H9 (cell line): Measurements from ENCODE around the gene SS18L1. TPM values are rescaled to one million over a fixed set of nuclear protein-coding genes. Genes with fewer than 3 reads are reported as not detected.

Source experiments
- DNase-seq: peaks from one replicate; pipeline ENCODE4 v3.0.0-alpha.2; 2017
- H2AFZ ChIP-seq: one replicate; pipeline ENCODE4 v1.6.1; 2013; ENCODE audit warnings: mild to moderate bottlenecking, low read length, control low read depth, moderate library complexity
- H2AK5ac ChIP-seq: 2 replicates; pipeline ENCODE4 v1.6.1; 2013; ENCODE audit warnings: low read length, control low read depth, mixed read lengths; ENCODE audit not compliant: insufficient read length
- H2BK120ac ChIP-seq: one replicate; pipeline ENCODE4 v1.6.1; 2013; ENCODE audit warnings: low read depth, mild to moderate bottlenecking, low read length, control low read depth, inconsistent platforms; ENCODE audit not compliant: poor library complexity, severe bottlenecking
- H2BK12ac ChIP-seq: 2 replicates; pipeline ENCODE4 v1.6.1; 2013; ENCODE audit warnings: low read length, control low read depth, mixed read lengths, low read depth; ENCODE audit not compliant: insufficient read length
- H2BK15ac ChIP-seq: 2 replicates; pipeline ENCODE4 v1.6.1; 2013; ENCODE audit warnings: low read depth, low read length, control low read depth
- H2BK20ac ChIP-seq: one replicate; pipeline ENCODE4 v1.6.1; 2013; ENCODE audit warnings: low read depth, mild to moderate bottlenecking, low read length, control low read depth, inconsistent platforms; ENCODE audit not compliant: poor library complexity, severe bottlenecking
- H2BK5ac ChIP-seq: 2 replicates; pipeline ENCODE4 v1.6.1; 2013; ENCODE audit warnings: low read length, control low read depth, mixed read lengths; ENCODE audit not compliant: insufficient read length
- H3K14ac ChIP-seq: 2 replicates; pipeline ENCODE4 v1.6.1; 2013; ENCODE audit warnings: low read length, control low read depth; ENCODE audit not compliant: insufficient read depth
- H3K18ac ChIP-seq: 2 replicates; pipeline ENCODE4 v1.6.1; 2013; ENCODE audit warnings: low read depth, mild to moderate bottlenecking, mixed read lengths, low read length, control low read depth; ENCODE audit not compliant: insufficient read length
- H3K23ac ChIP-seq: 2 replicates; pipeline ENCODE4 v1.6.1; 2013; ENCODE audit warnings: low read length, control low read depth, mixed read lengths, low read depth; ENCODE audit not compliant: insufficient read length
- H3K23me2 ChIP-seq: 2 replicates; pipeline ENCODE4 v1.6.1; 2013; ENCODE audit warnings: low read depth, mild to moderate bottlenecking, mixed read lengths, low read length, control low read depth; ENCODE audit not compliant: insufficient read length, poor library complexity, severe bottlenecking
- H3K27ac ChIP-seq: 2 replicates; pipeline ENCODE4 v1.5.1; 2013; ENCODE audit warnings: low read length, control low read depth, mixed read lengths, low read depth; ENCODE audit not compliant: insufficient read length
- H3K27me3 ChIP-seq: 2 replicates; pipeline ENCODE4 v1.6.1; 2013; ENCODE audit warnings: low read length, control low read depth, inconsistent platforms; ENCODE audit not compliant: insufficient read depth
- H3K4ac ChIP-seq: 2 replicates; pipeline ENCODE4 v1.6.1; 2013; ENCODE audit warnings: low read depth, mild to moderate bottlenecking, control low read depth, inconsistent platforms, low read length, moderate library complexity
- H3K4me1 ChIP-seq: 2 replicates; pipeline ENCODE4 v1.6.1; 2013; ENCODE audit warnings: low read length, control low read depth, inconsistent platforms; ENCODE audit not compliant: insufficient read depth
- H3K4me2 ChIP-seq: 2 replicates; pipeline ENCODE4 v1.6.1; 2013; ENCODE audit warnings: low read length, control low read depth, mixed read lengths; ENCODE audit not compliant: insufficient read length, insufficient read depth
- H3K56ac ChIP-seq: 2 replicates; pipeline ENCODE4 v1.6.1; 2013; ENCODE audit warnings: low read depth, mild to moderate bottlenecking, mixed read lengths, low read length, control low read depth; ENCODE audit not compliant: insufficient read length
- H3K79me1 ChIP-seq: 2 replicates; pipeline ENCODE4 v1.6.1; 2013; ENCODE audit warnings: low read depth, mild to moderate bottlenecking, moderate library complexity, low read length, control low read depth, inconsistent platforms; ENCODE audit not compliant: insufficient read depth, poor library complexity, severe bottlenecking
- H3K79me2 ChIP-seq: 2 replicates; pipeline ENCODE4 v1.6.1; 2013; ENCODE audit warnings: low read length, control low read depth, inconsistent platforms; ENCODE audit not compliant: insufficient read depth
- H3K9ac ChIP-seq: 2 replicates; pipeline ENCODE4 v1.6.1; 2013; ENCODE audit warnings: low read length, control low read depth, mixed read lengths; ENCODE audit not compliant: insufficient read length; ENCODE audit errors: extremely low read depth
- H3K9me3 ChIP-seq: one replicate; pipeline ENCODE4 v1.6.1; 2013; ENCODE audit warnings: low read depth, low read length, inconsistent platforms; ENCODE audit not compliant: control insufficient read depth
- H3T11ph ChIP-seq: one replicate; pipeline ENCODE4 v1.6.1; 2013; ENCODE audit warnings: mild to moderate bottlenecking, low read length, control low read depth, inconsistent platforms
- H4K20me1 ChIP-seq: one replicate; pipeline ENCODE4 v1.6.1; 2013; ENCODE audit not compliant: control insufficient read depth, insufficient read length, insufficient read depth
- H4K5ac ChIP-seq: 2 replicates; pipeline ENCODE4 v1.6.1; 2013; ENCODE audit warnings: low read depth, mild to moderate bottlenecking, mixed read lengths, low read length, control low read depth; ENCODE audit not compliant: insufficient read length
- H4K8ac ChIP-seq: replicated peaks from 2 replicates; pipeline ENCODE4 v1.6.1; 2013; ENCODE audit warnings: low read length, control low read depth, mixed read lengths, low read depth; ENCODE audit not compliant: insufficient read length
- H4K91ac ChIP-seq: 2 replicates; pipeline ENCODE4 v1.6.1; 2013; ENCODE audit warnings: low read depth, mild to moderate bottlenecking, moderate library complexity, mixed read lengths, low read length, control low read depth; ENCODE audit not compliant: insufficient read length
- H3K27ac Mint-ChIP-seq, 3 experiments: 2 replicates in 2 of 3; 3 replicates in 1 of 3; pipeline ENCODE4 v1.8.0; 2020 to 2021; ENCODE audit warnings: mixed read lengths in 3 of 3, mild to moderate bottlenecking in 1 of 3, moderate library complexity in 1 of 3
- H3K27me3 Mint-ChIP-seq: 2 replicates; pipeline ENCODE4 v1.8.0; 2021; ENCODE audit warnings: low read depth, mild to moderate bottlenecking, moderate library complexity, mixed read lengths
- H3K36me3 Mint-ChIP-seq, 3 experiments: 2 replicates in 2 of 3; 3 replicates in 1 of 3; pipeline ENCODE4 v1.8.0; 2020 to 2021; ENCODE audit warnings: low read depth in 3 of 3, mixed read lengths in 3 of 3; ENCODE audit not compliant: insufficient read depth in 1 of 3
- H3K4me1 Mint-ChIP-seq, 2 experiments: 2 replicates each; pipeline ENCODE4 v1.8.0; 2020; ENCODE audit warnings: mixed read lengths in 2 of 2
- H3K4me3 Mint-ChIP-seq, 2 experiments: 2 replicates in 1 of 2; 3 replicates in 1 of 2; pipeline ENCODE4 v1.8.0; 2020 to 2021; ENCODE audit warnings: mild to moderate bottlenecking in 2 of 2, mixed read lengths in 2 of 2, moderate library complexity in 1 of 2
- H3K9me3 Mint-ChIP-seq, 2 experiments: 2 replicates in 1 of 2; 3 replicates in 1 of 2; pipeline ENCODE4 v1.8.0; 2020; ENCODE audit warnings: mild to moderate bottlenecking in 2 of 2, mixed read lengths in 2 of 2, moderate library complexity in 1 of 2
- WGBS: extraction: QIAGEN DNeasy Blood & Tissue Kit; methylation state at CpG from one replicate; pipeline ENCODE4 v1.1.7; 2013; ENCODE audit warnings: missing lambda C conversion rate, low lambda C conversion rate, mixed read lengths; ENCODE audit not compliant: insufficient read length; ENCODE audit errors: extremely low coverage; 5-methylcytosine and 5-hydroxymethylcytosine counted together
- total RNA-seq: library from RNA; stranded (reverse); gene quantifications from 2 replicates; pipeline ENCODE4 v1.2.1, GENCODE V29; 2021
- TF ChIP-seq, protein P1 (sequence below): fragments of 200-600 bp; sonication (generic); conservative IDR thresholded peaks from 3 replicates; pipeline ENCODE4 v1.8.0; 2021; ENCODE audit warnings: antibody characterized with exemption, mild to moderate bottlenecking

Gene SS18L1
- total RNA-seq, 1 experiment from 2014 or later, result 22.2 TPM

DNA sequence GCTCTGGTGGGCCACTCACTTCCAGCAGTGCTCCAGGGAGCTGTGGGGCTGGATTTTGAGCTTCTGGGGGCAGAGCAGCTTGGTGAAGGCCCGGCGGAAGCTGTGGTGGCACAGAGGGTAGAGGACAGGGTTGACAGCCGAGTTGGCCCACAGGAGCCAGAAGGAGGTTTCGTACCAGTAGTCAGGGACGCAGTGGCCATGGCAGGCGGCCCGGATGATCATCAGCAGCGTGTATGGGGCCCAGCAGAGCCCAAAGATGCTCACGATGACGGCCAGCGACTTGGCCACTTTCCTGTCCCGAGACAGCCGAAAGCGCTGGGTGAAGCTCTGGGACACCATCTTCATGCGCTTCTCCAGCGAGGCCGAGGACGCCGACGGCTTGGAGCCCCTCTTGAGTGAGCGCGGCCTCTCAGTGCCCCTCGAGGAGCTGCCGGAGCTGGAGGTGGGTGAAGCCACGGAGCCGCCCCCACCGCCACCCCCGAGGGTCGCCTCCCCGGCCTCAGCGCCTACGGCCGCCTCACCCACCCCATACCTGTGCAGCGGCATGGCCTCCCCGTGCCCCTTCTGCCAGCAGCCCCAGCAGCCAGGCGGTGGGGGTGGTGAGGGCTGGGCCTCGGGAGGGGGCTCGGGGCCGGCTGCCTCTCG lies 72.5 kb downstream of the SS18L1 start:
- H3K27me3 ChIP-seq, result peaks cover 23% of the 10 kb centered on the region; the same call in 1 of the 2 replicates
- H3K27ac Mint-ChIP-seq, result peak overlapping the region in 1 of 3 experiments; percentile 44; a peak in 1 of 7 replicates
- no CpG with 5 or more reads among the region's 40 CpGs for WGBS

More for the DNA sequence above, 72.5 kb downstream of the SS18L1 start:
- no peak overlapping the region for H2BK5ac ChIP-seq
- H2AK5ac ChIP-seq, result no peak overlapping the region
- Mint-ChIP-seq H3K9me3 (no peaks in the 10 kb centered on the region), H3K4me1 (peaks cover 9 to 30% of the 10 kb centered on the region in 2 experiments), H3K4me3 (no peak overlapping the region), H3K27me3 (peaks cover 66% of the 10 kb centered on the region), H3K36me3 (no peaks in the 10 kb centered on the region)
- H2BK20ac ChIP-seq, result no peak overlapping the region
- H2AFZ ChIP-seq, result no peak overlapping the region
- H4K20me1 ChIP-seq, result no peaks in the 10 kb centered on the region
- H4K8ac ChIP-seq, result no peak overlapping the region
- H4K91ac ChIP-seq, result no peak overlapping the region
- no peaks in the 10 kb centered on the region for H3K79me1 ChIP-seq
- no peaks in the 10 kb centered on the region for H3K4me1 ChIP-seq
- H3K56ac ChIP-seq, result no peak overlapping the region
- no peak overlapping the region for H2BK120ac ChIP-seq
- H3K9me3 ChIP-seq, result no peaks in the 10 kb centered on the region
- no peak overlapping the region for H2BK15ac ChIP-seq
- no peak overlapping the region for H3K27ac ChIP-seq
- no peak overlapping the region for H3K4me2 ChIP-seq
- no peak overlapping the region for H2BK12ac ChIP-seq
- no peak overlapping the region for H4K5ac ChIP-seq
- H3K9ac ChIP-seq, result no peak overlapping the region
- H3T11ph ChIP-seq, result no peak overlapping the region
- H3K18ac ChIP-seq, result no peak overlapping the region
- no peak overlapping the region; the same call in 1 of the 2 replicates for H3K14ac ChIP-seq
- TF ChIP-seq, protein P1, sequence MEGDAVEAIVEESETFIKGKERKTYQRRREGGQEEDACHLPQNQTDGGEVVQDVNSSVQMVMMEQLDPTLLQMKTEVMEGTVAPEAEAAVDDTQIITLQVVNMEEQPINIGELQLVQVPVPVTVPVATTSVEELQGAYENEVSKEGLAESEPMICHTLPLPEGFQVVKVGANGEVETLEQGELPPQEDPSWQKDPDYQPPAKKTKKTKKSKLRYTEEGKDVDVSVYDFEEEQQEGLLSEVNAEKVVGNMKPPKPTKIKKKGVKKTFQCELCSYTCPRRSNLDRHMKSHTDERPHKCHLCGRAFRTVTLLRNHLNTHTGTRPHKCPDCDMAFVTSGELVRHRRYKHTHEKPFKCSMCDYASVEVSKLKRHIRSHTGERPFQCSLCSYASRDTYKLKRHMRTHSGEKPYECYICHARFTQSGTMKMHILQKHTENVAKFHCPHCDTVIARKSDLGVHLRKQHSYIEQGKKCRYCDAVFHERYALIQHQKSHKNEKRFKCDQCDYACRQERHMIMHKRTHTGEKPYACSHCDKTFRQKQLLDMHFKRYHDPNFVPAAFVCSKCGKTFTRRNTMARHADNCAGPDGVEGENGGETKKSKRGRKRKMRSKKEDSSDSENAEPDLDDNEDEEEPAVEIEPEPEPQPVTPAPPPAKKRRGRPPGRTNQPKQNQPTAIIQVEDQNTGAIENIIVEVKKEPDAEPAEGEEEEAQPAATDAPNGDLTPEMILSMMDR, result no peak
- H3K23ac ChIP-seq, result no peak overlapping the region
- H3K23me2 ChIP-seq, result peaks cover 12% of the 10 kb centered on the region
- no peak for DNase-seq
- H3K4ac ChIP-seq, result no peak overlapping the region
- no peaks in the 10 kb centered on the region for H3K79me2 ChIP-seq
